Subcutaneous adipose tissue (tissue), 4 donors: ENCODE data around the gene ELMO2. TPM values are rescaled to one million over a fixed set of nuclear protein-coding genes. Genes with fewer than 3 reads are reported as not detected.

Experiments
- total RNA-seq, 4 donors: library from RNA; depleted of rRNA; stranded (reverse); fragments of >200 nt; gene quantifications; one replicate each; pipeline ENCODE4 v1.1.0, GENCODE V29; 2016
- TF ChIP-seq, protein P1 (sequence below): fragments of 450-650 bp; IDR thresholded peaks from one replicate; pipeline ENCODE4 v1.5.1; 2016; ENCODE audit warnings: low read depth, mild to moderate bottlenecking, control low read depth, antibody characterized with exemption, moderate library complexity

The ELMO2 gene, protein sequence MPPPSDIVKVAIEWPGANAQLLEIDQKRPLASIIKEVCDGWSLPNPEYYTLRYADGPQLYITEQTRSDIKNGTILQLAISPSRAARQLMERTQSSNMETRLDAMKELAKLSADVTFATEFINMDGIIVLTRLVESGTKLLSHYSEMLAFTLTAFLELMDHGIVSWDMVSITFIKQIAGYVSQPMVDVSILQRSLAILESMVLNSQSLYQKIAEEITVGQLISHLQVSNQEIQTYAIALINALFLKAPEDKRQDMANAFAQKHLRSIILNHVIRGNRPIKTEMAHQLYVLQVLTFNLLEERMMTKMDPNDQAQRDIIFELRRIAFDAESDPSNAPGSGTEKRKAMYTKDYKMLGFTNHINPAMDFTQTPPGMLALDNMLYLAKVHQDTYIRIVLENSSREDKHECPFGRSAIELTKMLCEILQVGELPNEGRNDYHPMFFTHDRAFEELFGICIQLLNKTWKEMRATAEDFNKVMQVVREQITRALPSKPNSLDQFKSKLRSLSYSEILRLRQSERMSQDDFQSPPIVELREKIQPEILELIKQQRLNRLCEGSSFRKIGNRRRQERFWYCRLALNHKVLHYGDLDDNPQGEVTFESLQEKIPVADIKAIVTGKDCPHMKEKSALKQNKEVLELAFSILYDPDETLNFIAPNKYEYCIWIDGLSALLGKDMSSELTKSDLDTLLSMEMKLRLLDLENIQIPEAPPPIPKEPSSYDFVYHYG
- 10 to 100 TPM; 37.3 to 54.7 (median 44.0) TPM for total RNA-seq

DNA sequence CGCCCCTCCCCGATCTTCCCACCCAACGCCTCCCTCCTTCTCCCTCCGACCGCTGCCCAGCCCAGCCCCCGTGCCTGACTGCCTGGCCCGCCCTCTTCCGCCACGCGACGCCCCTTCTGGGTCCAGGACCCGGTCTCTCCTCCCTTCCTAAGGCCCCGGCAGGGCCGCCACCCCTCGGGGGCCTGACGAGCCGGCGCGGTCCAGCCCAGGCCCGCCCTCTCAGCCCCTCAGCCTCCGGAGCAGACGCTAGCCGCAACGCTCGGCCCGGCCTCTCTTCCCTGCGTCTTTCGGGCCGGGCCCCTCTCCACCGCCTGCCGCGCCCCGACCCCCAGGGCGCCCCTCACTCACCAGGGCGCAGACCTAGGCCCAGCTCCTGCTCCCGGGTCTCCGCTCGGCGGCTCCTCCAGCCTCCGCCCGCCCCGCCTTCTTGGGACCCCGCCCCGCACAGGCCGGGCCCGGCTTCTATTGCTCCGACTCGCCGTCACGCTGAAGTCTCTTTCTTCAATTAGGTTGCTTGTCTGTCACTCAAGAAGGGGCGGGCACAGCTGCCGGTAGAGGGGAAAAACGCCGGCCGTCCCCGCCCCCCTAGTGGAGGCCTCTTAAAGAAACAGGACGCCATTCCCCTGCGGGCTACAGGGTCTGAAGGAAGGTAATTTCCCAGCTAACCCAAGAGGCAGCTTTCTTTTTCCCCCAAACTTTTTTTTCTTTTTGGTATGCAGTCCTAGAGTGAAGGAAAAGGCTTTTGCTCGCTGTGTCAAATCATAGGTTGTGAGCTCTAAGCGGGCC lies at the start of gene ELMO2:
TSS of gene ELMO2 (minus strand) at position 416 of the 786 bp plus-strand sequence. CDS start 12,133 bp downstream, outside the sequence.
- TF ChIP-seq, protein P1, sequence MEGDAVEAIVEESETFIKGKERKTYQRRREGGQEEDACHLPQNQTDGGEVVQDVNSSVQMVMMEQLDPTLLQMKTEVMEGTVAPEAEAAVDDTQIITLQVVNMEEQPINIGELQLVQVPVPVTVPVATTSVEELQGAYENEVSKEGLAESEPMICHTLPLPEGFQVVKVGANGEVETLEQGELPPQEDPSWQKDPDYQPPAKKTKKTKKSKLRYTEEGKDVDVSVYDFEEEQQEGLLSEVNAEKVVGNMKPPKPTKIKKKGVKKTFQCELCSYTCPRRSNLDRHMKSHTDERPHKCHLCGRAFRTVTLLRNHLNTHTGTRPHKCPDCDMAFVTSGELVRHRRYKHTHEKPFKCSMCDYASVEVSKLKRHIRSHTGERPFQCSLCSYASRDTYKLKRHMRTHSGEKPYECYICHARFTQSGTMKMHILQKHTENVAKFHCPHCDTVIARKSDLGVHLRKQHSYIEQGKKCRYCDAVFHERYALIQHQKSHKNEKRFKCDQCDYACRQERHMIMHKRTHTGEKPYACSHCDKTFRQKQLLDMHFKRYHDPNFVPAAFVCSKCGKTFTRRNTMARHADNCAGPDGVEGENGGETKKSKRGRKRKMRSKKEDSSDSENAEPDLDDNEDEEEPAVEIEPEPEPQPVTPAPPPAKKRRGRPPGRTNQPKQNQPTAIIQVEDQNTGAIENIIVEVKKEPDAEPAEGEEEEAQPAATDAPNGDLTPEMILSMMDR: no peak

DNA sequence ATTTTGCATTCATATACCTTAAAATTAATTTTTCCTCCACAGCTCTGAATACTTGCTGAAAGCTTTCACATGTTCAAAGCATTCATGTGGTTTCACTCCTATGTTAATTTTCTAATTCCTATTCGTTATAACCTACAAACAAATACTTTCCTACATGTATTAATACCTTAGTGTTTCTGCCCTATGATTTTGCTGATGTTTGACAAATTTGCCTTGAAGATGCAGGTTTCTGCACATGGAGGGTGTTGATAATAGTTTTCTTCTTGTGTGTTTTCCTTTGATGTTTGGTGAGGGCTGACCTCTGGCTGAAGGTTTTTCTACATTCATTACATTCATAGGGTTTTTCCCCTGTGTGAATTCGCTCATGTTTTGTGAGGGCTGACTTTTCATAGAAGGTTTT lies 49.3 kb upstream of the ELMO2 start:
- TF ChIP-seq, protein P1: no peak

DNA sequence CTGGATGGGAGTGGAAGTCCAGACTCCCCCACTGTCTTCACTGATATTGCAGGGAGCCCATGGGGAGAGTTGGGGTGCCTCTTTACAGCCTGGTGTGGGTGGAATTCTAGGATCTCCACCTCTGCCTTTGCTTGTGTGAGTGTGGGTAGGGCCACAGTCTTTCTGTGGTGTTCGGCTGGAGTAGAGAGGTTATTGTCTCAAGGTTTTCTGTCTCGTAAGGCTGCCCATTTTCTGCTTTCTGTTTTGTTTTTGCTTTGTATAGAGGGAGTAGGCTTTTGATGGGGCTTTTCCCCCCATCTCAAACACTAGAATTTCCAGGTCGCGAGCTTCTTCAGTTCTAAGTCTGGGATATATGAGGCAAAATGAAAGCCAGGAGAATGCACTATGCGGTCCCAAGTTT lies 40.4 kb upstream of the ELMO2 start:
- TF ChIP-seq, protein P1: no peak

DNA sequence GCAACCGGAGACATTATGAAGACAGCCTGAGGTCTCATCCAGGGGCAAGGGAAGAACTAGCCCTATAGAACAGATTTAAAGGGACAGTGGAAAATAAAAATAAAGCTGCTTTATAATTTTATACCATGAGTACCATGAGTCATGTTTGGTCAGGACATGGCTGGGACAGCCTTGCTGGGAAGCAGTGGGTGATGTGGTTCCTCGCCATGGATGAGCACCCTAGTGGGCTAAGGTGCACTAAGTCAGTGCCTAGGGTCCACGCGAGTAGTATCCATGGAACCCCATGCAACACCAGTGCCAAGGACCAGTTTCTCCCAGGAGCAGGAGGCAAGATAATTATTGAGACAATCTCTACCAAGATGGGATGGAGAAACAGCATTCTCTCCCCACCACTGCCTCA lies 33.4 kb upstream of the ELMO2 start:
- TF ChIP-seq, protein P1: no peak

DNA sequence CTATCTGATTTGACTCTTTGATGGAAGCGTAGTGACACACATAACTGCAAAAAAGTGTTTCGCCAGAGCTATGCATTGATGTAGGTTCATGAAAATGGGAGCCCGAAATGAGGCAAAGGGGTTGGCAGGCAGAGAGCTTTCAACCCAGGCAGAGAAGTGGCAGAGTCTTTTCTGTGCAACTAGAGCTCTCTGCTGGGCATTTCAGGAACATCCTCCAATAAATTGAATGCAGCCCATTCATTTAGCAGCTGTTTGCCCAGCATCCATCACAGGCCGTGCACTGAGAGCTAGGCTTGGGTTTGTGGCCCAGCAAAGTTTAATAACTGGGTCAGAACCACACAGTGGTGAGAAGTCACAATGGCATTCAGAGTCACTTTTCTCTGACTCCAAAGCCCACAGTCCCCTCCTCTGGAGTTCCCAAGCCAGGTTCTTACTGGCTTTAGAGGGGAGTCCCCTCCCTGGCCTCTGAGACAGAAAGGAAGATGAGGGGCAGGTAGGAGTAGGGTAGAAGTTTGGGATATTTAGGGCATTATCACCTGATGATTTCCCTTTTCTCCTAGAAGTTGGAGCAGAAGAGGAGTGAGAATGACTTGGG lies 31.8 kb upstream of the ELMO2 start:
- TF ChIP-seq, protein P1: no peak

DNA sequence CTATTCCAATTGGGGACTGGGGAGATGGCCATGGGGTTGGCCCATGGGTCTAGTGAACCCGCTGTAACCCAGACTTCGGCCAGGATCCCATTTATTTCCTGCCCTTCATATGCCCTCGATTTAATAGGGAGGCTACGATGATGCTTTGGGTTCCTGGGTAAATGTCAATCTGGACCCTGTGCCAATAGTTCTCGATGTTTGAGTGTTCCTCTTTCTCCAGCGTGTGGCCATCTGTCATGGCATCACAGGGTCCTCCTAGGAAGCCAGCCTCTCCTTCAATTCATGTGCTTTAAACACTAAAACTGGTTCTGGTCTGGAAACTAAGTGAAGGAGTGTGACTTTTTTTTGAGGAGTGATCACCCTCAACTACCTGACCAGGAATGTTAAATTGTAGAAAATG lies 28.7 kb upstream of the ELMO2 start:
- TF ChIP-seq, protein P1: no peak

DNA sequence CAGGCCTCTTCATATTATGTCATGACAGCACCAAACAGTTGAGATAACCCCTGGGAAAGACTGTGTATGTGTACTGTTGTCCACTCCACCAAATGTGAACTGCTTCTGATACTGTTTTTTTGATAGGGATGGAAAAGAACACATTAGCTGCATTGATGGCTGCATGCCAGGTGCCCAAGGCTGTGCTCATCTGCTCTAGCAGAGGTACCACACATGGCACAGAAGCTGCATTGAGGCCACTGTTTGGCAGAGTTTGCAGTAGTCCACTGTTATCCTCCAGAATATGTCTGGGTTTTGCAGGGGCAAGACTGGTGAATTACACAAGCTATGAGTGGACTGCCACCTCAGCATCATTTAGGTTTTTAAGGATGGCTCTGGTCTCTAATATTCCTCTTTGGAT lies 28.2 kb upstream of the ELMO2 start:
- TF ChIP-seq, protein P1: no peak
